HepG2 (cell line): ENCODE results near the gene MBTPS1. TPM values are rescaled to one million over a fixed set of nuclear protein-coding genes. Genes with fewer than 3 reads are reported as not detected.

ENCODE experiments used
- ATAC-seq: fragments of 200-7000 bp; cut with Tn5 transposase; 3 replicates; pipeline ENCODE4 v1.9.1; 2020; ENCODE audit warnings: mild to moderate bottlenecking, moderate library complexity
- BruUV-seq: library from RNA; stranded (reverse); fragments of 400-500 nt; replicated peaks from 2 replicates; lab custom pipeline; 2021; lab: Mats Ljungman, UMichigan
- CTCF ChIA-PET: fragments of 300-600 bp; formaldehyde crosslinking; extraction: SDS; loops from one replicate; lab custom pipeline; 2021; ENCODE audit warnings: low total read pairs, inconsistent platforms, low intra/inter-chr PET ratio; lab: Yijun Ruan, JAX
- POLR2A ChIA-PET: fragments of 350-600 bp; sonication (Branson Sonifier 250); formaldehyde crosslinking; loops from one replicate; lab custom pipeline; 2020; ENCODE audit warnings: antibody characterized with exemption, inconsistent platforms; lab: Yijun Ruan, JAX
- DNase-seq: peaks from one replicate; pipeline ENCODE4 v3.0.0-alpha.2; 2015; ENCODE audit warnings: low spot score
- FAIRE-seq: peaks from 3 replicates; lab custom pipeline; 2011; peaks lifted over from hg19 to GRCh38; lab: Jason Lieb, UNC
- H2AFZ ChIP-seq: one replicate; pipeline ENCODE4 v1.6.1; 2011; ENCODE audit warnings: low read length, inconsistent platforms
- H3K27ac ChIP-seq: fragments of 300-600 bp; 3 replicates; pipeline ENCODE4 v1.8.0; 2011; ENCODE audit warnings: mixed run types, mild to moderate bottlenecking, mixed read lengths, low read length, inconsistent platforms; ENCODE audit not compliant: insufficient read depth; ENCODE audit errors: extremely low read length
- H3K27me3 ChIP-seq, 2 experiments: fragments of 200-600 bp in 1 of 2; 2 replicates in 1 of 2; 3 replicates in 1 of 2; pipeline versions ENCODE4 v1.6.0 to v1.8.0; 2011; ENCODE audit warnings: low read length in 2 of 2, mild to moderate bottlenecking in 2 of 2, moderate library complexity in 2 of 2, inconsistent platforms in 1 of 2; ENCODE audit not compliant: insufficient read depth in 2 of 2, control insufficient read depth in 1 of 2
- H3K36me3 ChIP-seq, 2 experiments: fragments of 200-600 bp in 1 of 2; replicated peaks in 1 of 2; 2 replicates in 1 of 2; 3 replicates in 1 of 2; pipeline versions ENCODE4 v1.5.1 to v1.8.0; 2011; ENCODE audit warnings: low read length in 2 of 2, inconsistent platforms in 1 of 2; ENCODE audit not compliant: insufficient read depth in 2 of 2, control insufficient read depth in 1 of 2
- H3K4me1 ChIP-seq: 2 replicates; pipeline ENCODE4 v1.5.1; 2012; ENCODE audit warnings: low read length, inconsistent platforms; ENCODE audit not compliant: insufficient read depth
- H3K4me2 ChIP-seq: 2 replicates; pipeline ENCODE4 v1.6.0; 2011; ENCODE audit warnings: low read depth, low read length, inconsistent platforms
- H3K4me3 ChIP-seq, 3 experiments: fragments of 200-600 bp in 1 of 3; sonication (generic), shearing (Covaris generic) in 1 of 3; replicated peaks in 1 of 3; 2 replicates each; pipeline ENCODE4 v1.5.1; 2011 to 2016; ENCODE audit warnings: low read length in 3 of 3, inconsistent platforms in 2 of 3, low read depth in 2 of 3, mild to moderate bottlenecking in 2 of 3, control low read depth in 1 of 3, mixed read lengths in 1 of 3; ENCODE audit not compliant: insufficient read depth in 1 of 3
- H3K79me2 ChIP-seq: one replicate; pipeline ENCODE4 v1.6.1; 2011; ENCODE audit warnings: low read length, inconsistent platforms; ENCODE audit not compliant: insufficient read depth
- H3K9ac ChIP-seq: 2 replicates; pipeline ENCODE4 v1.6.0; 2011; ENCODE audit warnings: mild to moderate bottlenecking, low read depth, low read length, inconsistent platforms; ENCODE audit not compliant: insufficient read depth
- H3K9me3 ChIP-seq: 2 replicates; pipeline ENCODE4 v1.5.1; 2012; ENCODE audit warnings: mild to moderate bottlenecking, low read length
- H4K20me1 ChIP-seq: 2 replicates; pipeline ENCODE4 v1.6.0; 2011; ENCODE audit warnings: inconsistent platforms, mild to moderate bottlenecking, low read length, moderate library complexity; ENCODE audit not compliant: insufficient read depth
- FOSL2 ChIP-seq: sonication (generic); formaldehyde crosslinking; IDR thresholded peaks from 2 replicates; pipeline ENCODE4 v1.4.0; 2020; ENCODE audit warnings: missing genetic modification reagents
- HES4 ChIP-seq: sonication (generic); formaldehyde crosslinking; IDR thresholded peaks from 2 replicates; pipeline ENCODE4 v1.9.0; 2021; ENCODE audit warnings: mild to moderate bottlenecking, missing genetic modification reagents, borderline replicate concordance
- NAIF1 ChIP-seq: sonication (generic); formaldehyde crosslinking; IDR thresholded peaks from 2 replicates; pipeline ENCODE4 v1.5.0; 2020; ENCODE audit warnings: mild to moderate bottlenecking, missing genetic modification reagents, borderline replicate concordance
- NR2F2 ChIP-seq: IDR thresholded peaks from 2 replicates; pipeline ENCODE4 v1.6.1; 2012; ENCODE audit warnings: low read depth, inconsistent platforms, borderline replicate concordance
- ZNF557 ChIP-seq: sonication (generic); formaldehyde crosslinking; IDR thresholded peaks from 2 replicates; pipeline ENCODE4 v1.4.0; 2020; ENCODE audit warnings: missing genetic modification reagents
- ZNF639 ChIP-seq: conservative IDR thresholded peaks from 2 replicates; pipeline ENCODE4 v1.6.1; 2018; ENCODE audit warnings: missing genetic modification reagents
- WGBS: methylation state at CpG from one replicate; pipeline ENCODE4 v1.1.6; 2017; ENCODE audit warnings: low lambda C conversion rate; 5-methylcytosine and 5-hydroxymethylcytosine counted together
- in situ Hi-C: cut with HindIII; loops from 2 replicates; pipeline ENCODE4 v1.10.0; 2017; ENCODE audit warnings: low pct_unique_long_range_greater_than_20kb; ENCODE audit not compliant: extremely low pct_ligation_motif_present
- intact Hi-C: fragments of 100-400 bp; cut with micrococcal nuclease; formaldehyde crosslinking; loops from one replicate; pipeline ENCODE4 v1.10.0; 2022; ENCODE audit not compliant: unreplicated experiment
- polyA plus RNA-seq, 8 experiments: library from polyadenylated mRNA; depleted of rRNA in 3 of 8; stranded (reverse) in 7 of 8; unstranded in 1 of 8; fragments of >200 nt; fragmentation: Illumina TruSeq in 4 of 8; extraction: Trizol in 4 of 8; gene quantifications; 2 replicates each; pipeline versions ENCODE4 v1.2.1 to v1.2.3, GENCODE V29; 2011 to 2016; ENCODE audit warnings: low read depth in 4 of 8, missing spikeins in 1 of 8, mixed read lengths in 1 of 8; ENCODE audit not compliant: insufficient read depth in 1 of 8
- total RNA-seq, 5 experiments: library from RNA; depleted of rRNA; stranded (reverse); fragments of >200 nt; fragmentation: Illumina TruSeq; extraction: Trizol; gene quantifications; 2 replicates each; pipeline ENCODE4 v1.2.3, GENCODE V29; 2016; ENCODE audit warnings: low read depth in 1 of 5
- TF ChIP-seq, protein P1 (sequence below): sonication (generic); formaldehyde crosslinking; IDR thresholded peaks from 2 replicates; pipeline ENCODE4 v1.4.0; 2020; ENCODE audit warnings: missing genetic modification reagents

MBTPS1 gene
- total and polyA plus RNA-seq, 2 of the 13 experiments (the other 11 are each of a cell fraction or from before 2014, with no cell fraction given): 56.7 to 91.3 TPM

DNA sequence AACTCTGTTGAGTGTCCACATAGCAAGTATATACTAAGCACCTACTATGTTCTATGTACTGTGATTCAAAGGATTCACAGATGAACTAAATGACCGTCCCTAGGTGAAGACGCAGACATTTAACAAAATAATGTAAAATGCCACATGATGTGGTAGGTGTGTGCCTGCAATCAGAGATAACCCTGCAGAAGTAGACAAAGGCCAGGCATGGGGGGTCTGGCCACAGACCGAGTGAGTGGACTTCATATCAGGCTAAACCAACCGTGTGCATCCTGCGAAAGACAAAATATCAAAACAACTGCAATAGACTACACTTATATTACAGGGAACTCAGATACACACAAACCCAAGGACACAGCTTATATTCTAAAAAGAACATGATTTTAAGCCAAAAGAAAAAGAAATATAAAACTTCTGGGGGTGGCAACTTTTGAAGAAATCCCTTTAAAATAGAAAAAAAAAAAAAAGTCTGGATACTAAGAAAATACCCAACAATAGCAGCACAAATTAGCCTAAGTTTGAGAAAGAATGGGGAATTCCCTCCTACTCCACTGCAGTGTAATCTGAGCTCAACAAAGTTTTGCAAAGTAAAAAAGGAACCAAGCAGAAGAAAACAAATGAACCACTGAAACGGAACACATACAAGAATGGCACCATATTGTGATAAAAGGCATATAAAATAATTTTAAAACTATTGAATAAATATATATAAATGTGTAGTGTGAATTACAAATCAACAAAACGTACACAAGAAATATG is 16.0 kb upstream of the MBTPS1 start:
- H3K4me3 ChIP-seq: no peak overlapping the region
- no peak overlapping the region for H3K4me2 ChIP-seq
- FAIRE-seq (no peak), DNase-seq (no peak), ATAC-seq (no peak)
- WGBS: 95% methylated on average over 7 of the region's 7 CpGs
- H3K9ac ChIP-seq: no peak overlapping the region
- no peaks in the 10 kb centered on the region for H3K9me3 ChIP-seq
- BruUV-seq: no TSS peak
- ChIA-PET POLR2A (interaction anchor here (1.3 kb wide), 1 partner anchor 16 kb away, joined by 6 read pairs; the partner anchor contains the start of gene MBTPS1), CTCF (no interaction called here)
- H3K79me2 ChIP-seq: peaks cover 38% of the 10 kb centered on the region
- no peak overlapping the region for H3K27ac ChIP-seq
- no peaks in the 10 kb centered on the region for H3K27me3 ChIP-seq
- intact Hi-C loops (no loop called here), in situ Hi-C loops (no loop called here)
- no peak overlapping the region for H2AFZ ChIP-seq
- no peak for TF ChIP-seq FOSL2
- no peak for TF ChIP-seq ZNF557 (CRISPR knock-in tag)
- TF ChIP-seq, protein P1, sequence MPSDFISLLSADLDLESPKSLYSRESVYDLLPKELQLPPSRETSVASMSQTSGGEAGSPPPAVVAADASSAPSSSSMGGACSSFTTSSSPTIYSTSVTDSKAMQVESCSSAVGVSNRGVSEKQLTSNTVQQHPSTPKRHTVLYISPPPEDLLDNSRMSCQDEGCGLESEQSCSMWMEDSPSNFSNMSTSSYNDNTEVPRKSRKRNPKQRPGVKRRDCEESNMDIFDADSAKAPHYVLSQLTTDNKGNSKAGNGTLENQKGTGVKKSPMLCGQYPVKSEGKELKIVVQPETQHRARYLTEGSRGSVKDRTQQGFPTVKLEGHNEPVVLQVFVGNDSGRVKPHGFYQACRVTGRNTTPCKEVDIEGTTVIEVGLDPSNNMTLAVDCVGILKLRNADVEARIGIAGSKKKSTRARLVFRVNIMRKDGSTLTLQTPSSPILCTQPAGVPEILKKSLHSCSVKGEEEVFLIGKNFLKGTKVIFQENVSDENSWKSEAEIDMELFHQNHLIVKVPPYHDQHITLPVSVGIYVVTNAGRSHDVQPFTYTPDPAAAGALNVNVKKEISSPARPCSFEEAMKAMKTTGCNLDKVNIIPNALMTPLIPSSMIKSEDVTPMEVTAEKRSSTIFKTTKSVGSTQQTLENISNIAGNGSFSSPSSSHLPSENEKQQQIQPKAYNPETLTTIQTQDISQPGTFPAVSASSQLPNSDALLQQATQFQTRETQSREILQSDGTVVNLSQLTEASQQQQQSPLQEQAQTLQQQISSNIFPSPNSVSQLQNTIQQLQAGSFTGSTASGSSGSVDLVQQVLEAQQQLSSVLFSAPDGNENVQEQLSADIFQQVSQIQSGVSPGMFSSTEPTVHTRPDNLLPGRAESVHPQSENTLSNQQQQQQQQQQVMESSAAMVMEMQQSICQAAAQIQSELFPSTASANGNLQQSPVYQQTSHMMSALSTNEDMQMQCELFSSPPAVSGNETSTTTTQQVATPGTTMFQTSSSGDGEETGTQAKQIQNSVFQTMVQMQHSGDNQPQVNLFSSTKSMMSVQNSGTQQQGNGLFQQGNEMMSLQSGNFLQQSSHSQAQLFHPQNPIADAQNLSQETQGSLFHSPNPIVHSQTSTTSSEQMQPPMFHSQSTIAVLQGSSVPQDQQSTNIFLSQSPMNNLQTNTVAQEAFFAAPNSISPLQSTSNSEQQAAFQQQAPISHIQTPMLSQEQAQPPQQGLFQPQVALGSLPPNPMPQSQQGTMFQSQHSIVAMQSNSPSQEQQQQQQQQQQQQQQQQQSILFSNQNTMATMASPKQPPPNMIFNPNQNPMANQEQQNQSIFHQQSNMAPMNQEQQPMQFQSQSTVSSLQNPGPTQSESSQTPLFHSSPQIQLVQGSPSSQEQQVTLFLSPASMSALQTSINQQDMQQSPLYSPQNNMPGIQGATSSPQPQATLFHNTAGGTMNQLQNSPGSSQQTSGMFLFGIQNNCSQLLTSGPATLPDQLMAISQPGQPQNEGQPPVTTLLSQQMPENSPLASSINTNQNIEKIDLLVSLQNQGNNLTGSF (CRISPR knock-in tag): no peak
- no peak for TF ChIP-seq NR2F2
- no peak for TF ChIP-seq NAIF1 (CRISPR knock-in tag)
- no peak for TF ChIP-seq HES4 (CRISPR knock-in tag)
- TF ChIP-seq ZNF639 (CRISPR knock-in tag): no peak
- peaks cover 32% of the 10 kb centered on the region for H3K4me1 ChIP-seq
- no peaks in the 10 kb centered on the region for H4K20me1 ChIP-seq
- peaks cover 12 to 25% of the 10 kb centered on the region in 2 experiments for H3K36me3 ChIP-seq
